Activated B cell treated with CpG ODN at 0.5 μM for 24 hours (primary cell): ENCODE results near the gene PPIF. TPM values are rescaled to one million over a fixed set of nuclear protein-coding genes. Genes with fewer than 3 reads are reported as not detected.
A peak's percentile ranks its signal among the peaks of the same experiment; 100 is the strongest.

Source experiments
- ATAC-seq: fragments of 200-7000 bp; cut with Tn5 transposase; one replicate; pipeline ENCODE4 v1.10.0; 2021; ENCODE audit warnings: low read depth, mild to moderate bottlenecking, moderate library complexity
- CTCF ChIA-PET: fragments of 350-600 bp; sonication (Branson Sonifier 250); formaldehyde crosslinking; loops from one replicate; lab custom pipeline; 2021; ENCODE audit warnings: antibody characterized with exemption; lab: Charles Lee
- POLR2A ChIA-PET: fragments of 350-600 bp; sonication (Branson Sonifier 250); formaldehyde crosslinking; loops from one replicate; lab custom pipeline; 2021; ENCODE audit warnings: antibody characterized with exemption; lab: Charles Lee
- DNase-seq: peaks from one replicate; pipeline ENCODE4 v3.0.0; 2022
- H3K27ac Mint-ChIP-seq: one replicate; pipeline ENCODE4 v1.8.0; 2020; ENCODE audit warnings: mixed read lengths
- H3K27me3 Mint-ChIP-seq: one replicate; pipeline ENCODE4 v1.8.0; 2021; ENCODE audit warnings: mixed read lengths
- H3K36me3 Mint-ChIP-seq: one replicate; pipeline ENCODE4 v1.8.0; 2021; ENCODE audit warnings: low read depth, mixed read lengths
- H3K4me1 Mint-ChIP-seq: one replicate; pipeline ENCODE4 v1.8.0; 2021; ENCODE audit warnings: mixed read lengths
- H3K4me3 Mint-ChIP-seq: one replicate; pipeline ENCODE4 v1.8.0; 2020; ENCODE audit warnings: mild to moderate bottlenecking, mixed read lengths
- H3K9me3 Mint-ChIP-seq: one replicate; pipeline ENCODE4 v1.8.0; 2020; ENCODE audit warnings: mixed read lengths
- intact Hi-C: fragments of 100-400 bp; cut with micrococcal nuclease; formaldehyde crosslinking; loops from one replicate; pipeline ENCODE4 v1.15.1; 2024
- total RNA-seq: library from RNA; stranded (reverse); gene quantifications from 2 replicates; pipeline ENCODE4 v1.2.3, GENCODE V29; 2022
- TF ChIP-seq, protein P1 (sequence below): fragments of 200-600 bp; IDR thresholded peaks from one replicate; pipeline ENCODE4 v1.8.0; 2022; ENCODE audit warnings: antibody characterized with exemption, mild to moderate bottlenecking

The PPIF gene
- total RNA-seq, 1 donor from 2014 or later, result 72.5 TPM

- DNase-seq (no peak), ATAC-seq (no peak)
- H3K27ac Mint-ChIP-seq, result no peak overlapping the region
- TF ChIP-seq, protein P1, sequence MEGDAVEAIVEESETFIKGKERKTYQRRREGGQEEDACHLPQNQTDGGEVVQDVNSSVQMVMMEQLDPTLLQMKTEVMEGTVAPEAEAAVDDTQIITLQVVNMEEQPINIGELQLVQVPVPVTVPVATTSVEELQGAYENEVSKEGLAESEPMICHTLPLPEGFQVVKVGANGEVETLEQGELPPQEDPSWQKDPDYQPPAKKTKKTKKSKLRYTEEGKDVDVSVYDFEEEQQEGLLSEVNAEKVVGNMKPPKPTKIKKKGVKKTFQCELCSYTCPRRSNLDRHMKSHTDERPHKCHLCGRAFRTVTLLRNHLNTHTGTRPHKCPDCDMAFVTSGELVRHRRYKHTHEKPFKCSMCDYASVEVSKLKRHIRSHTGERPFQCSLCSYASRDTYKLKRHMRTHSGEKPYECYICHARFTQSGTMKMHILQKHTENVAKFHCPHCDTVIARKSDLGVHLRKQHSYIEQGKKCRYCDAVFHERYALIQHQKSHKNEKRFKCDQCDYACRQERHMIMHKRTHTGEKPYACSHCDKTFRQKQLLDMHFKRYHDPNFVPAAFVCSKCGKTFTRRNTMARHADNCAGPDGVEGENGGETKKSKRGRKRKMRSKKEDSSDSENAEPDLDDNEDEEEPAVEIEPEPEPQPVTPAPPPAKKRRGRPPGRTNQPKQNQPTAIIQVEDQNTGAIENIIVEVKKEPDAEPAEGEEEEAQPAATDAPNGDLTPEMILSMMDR, result no peak
- ChIA-PET CTCF (no interaction called here), POLR2A (interaction anchor here (2.3 to 4.6 kb wide), 3 partner anchors 11 to 70 kb away, joined by 6 to 34 read pairs (median 32); no protein-coding TSS in a partner anchor)
- intact Hi-C loops, result no loop called here
- peaks cover 7% of the 10 kb centered on the region for H3K36me3 Mint-ChIP-seq
- H3K9me3 Mint-ChIP-seq, result no peaks in the 10 kb centered on the region
- H3K27me3 Mint-ChIP-seq, result no peaks in the 10 kb centered on the region
- peaks cover 62% of the 10 kb centered on the region for H3K4me1 Mint-ChIP-seq
- no peak overlapping the region for H3K4me3 Mint-ChIP-seq
Measured at GRCh38 chr10:79319115-79319771, 28.0 kb upstream of the PPIF start.

DNA sequence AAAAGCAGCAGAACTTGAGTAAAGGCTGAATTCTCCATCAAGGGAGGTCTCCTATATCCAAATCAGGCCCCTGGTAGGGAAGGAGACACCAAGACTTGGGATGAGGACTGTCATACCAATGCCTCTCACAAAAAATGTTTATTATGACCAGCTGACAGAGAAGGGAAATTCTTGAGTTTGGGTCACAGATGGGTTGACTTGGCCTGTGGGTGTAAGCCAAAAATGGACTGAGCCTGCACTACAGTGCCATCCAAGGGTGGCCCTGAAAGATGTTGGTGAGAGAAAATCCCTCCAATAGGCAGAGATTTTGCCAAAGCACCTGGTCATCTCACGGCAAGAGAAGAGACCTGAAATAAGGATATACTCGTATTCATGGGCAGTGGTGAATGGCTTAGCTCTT lies 27.0 kb upstream of the PPIF start:
- no peak overlapping the region for H3K27ac Mint-ChIP-seq
- ChIA-PET CTCF (no interaction called here), POLR2A (interaction anchor here (1.1 to 4.6 kb wide), 3 partner anchors 11 to 71 kb away, joined by 5 to 32 read pairs (median 6); no protein-coding TSS in a partner anchor)
- H3K4me1 Mint-ChIP-seq, result peaks cover 65% of the 10 kb centered on the region
- DNase-seq, result no peak
- ATAC-seq, result no peak
- peaks cover 4% of the 10 kb centered on the region for H3K36me3 Mint-ChIP-seq
- no peaks in the 10 kb centered on the region for H3K27me3 Mint-ChIP-seq
- no peaks in the 10 kb centered on the region for H3K9me3 Mint-ChIP-seq
- TF ChIP-seq, protein P1, result no peak
- H3K4me3 Mint-ChIP-seq, result no peak overlapping the region
- intact Hi-C loops, result no loop called here

DNA sequence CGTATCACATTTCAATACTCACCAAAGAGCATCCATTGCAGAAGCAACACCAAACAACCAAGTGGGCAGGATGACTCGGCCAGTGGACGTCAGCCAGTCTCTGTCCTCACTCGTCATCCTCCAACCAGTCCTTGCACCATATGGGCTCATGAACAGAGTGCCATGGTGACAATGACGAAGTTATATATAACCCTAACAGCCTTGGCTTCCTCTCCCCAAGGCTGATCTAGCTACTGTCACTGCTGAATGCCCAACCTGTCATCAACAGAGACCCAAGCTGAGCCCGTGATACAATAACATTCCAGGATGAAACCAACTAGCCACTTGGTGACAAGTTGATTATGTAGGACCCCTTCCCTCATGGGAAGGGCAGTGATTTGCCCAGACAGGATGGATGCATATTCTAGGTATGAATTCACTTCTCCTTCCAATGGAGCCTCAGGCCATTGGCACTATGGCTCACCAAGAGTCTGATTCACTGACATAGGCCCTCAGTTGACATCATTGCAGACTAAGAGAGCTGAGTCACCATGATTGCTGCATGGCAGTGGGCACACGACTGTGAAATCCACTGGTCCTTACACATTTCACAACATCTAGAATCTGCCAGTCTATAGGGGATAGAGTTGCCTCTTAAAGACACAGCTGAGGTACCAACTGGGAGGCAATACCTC lies 26.3 kb upstream of the PPIF start:
- Mint-ChIP-seq H3K4me3 (no peak overlapping the region), H3K36me3 (no peaks in the 10 kb centered on the region), H3K27me3 (no peaks in the 10 kb centered on the region), H3K27ac (no peak overlapping the region), H3K4me1 (peaks cover 60% of the 10 kb centered on the region), H3K9me3 (no peaks in the 10 kb centered on the region)
- TF ChIP-seq, protein P1, result no peak
- POLR2A ChIA-PET, result interaction anchor here (0.6 to 2.0 kb wide), 4 partner anchors 10 to 76 kb away, joined by 3 to 6 read pairs (median 4); no protein-coding TSS in a partner anchor
- DNase-seq (no peak), ATAC-seq (peak; percentile 11)
- CTCF ChIA-PET, result no interaction called here
- intact Hi-C loops, result no loop called here

DNA sequence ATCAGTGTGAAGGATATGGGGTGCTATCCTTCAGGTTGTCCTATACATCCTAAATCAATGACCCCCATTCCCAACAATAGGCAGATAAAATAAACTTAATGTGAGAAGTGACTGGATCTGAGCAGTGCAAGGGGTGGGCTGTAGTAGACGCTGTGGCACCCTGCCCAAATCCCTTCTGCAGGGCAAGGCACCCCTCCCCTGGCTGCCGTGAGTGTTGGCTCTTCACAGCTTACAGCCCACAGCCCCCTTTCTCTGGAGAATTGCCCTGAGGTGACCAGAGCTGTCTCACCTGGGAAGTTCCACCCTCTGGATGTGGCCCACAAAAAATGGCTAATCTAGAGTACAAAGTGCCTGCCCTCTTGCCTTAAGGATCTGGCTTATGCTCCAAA lies 25.8 kb upstream of the PPIF start:
- H3K27me3 Mint-ChIP-seq, result no peaks in the 10 kb centered on the region
- no peak overlapping the region for H3K27ac Mint-ChIP-seq
- CTCF ChIA-PET, result no interaction called here
- H3K9me3 Mint-ChIP-seq, result no peaks in the 10 kb centered on the region
- H3K4me3 Mint-ChIP-seq, result no peak overlapping the region
- DNase-seq, result no peak
- intact Hi-C loops, result no loop called here
- no peak for ATAC-seq
- TF ChIP-seq, protein P1, result no peak
- H3K4me1 Mint-ChIP-seq, result peaks cover 56% of the 10 kb centered on the region
- no peaks in the 10 kb centered on the region for H3K36me3 Mint-ChIP-seq
- POLR2A ChIA-PET, result interaction anchor here (0.6 to 2.0 kb wide), 3 partner anchors 10 to 76 kb away, joined by 3 to 6 read pairs (median 4); no protein-coding TSS in a partner anchor

DNA sequence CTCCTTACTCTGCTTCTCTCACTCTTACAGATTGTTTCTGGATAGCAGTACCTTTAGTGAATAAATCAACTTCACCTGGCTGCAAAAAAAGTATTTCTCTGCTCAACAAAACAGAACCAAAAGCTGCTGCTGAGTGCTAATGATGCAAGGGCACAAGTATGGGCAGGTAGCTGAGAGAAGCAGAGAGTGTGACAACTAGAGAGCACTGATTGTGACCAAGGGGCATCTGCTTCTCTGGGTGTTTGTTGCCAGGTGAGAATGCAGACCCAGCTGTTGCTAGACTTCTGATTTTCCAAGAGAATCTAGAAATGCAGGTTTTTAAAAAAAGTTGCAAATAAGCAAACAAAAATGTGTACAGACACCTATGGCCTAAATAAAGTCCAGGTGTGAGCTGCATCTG lies 25.3 kb upstream of the PPIF start:
- H3K36me3 Mint-ChIP-seq, result no peaks in the 10 kb centered on the region
- ChIA-PET POLR2A (interaction anchor here (1.6 to 2.0 kb wide), 2 partner anchors 9 to 73 kb away, joined by 4 to 6 read pairs; no protein-coding TSS in a partner anchor), CTCF (no interaction called here)
- H3K27me3 Mint-ChIP-seq, result no peaks in the 10 kb centered on the region
- no peaks in the 10 kb centered on the region for H3K9me3 Mint-ChIP-seq
- TF ChIP-seq, protein P1, result no peak
- no peak overlapping the region for H3K27ac Mint-ChIP-seq
- intact Hi-C loops, result no loop called here
- H3K4me1 Mint-ChIP-seq, result peaks cover 51% of the 10 kb centered on the region
- no peak overlapping the region for H3K4me3 Mint-ChIP-seq
- no peak for DNase-seq
- ATAC-seq, result no peak
